ENCODE data around the gene PPP1R12B. TPM values are rescaled to one million over a fixed set of nuclear protein-coding genes. Genes with fewer than 3 reads are reported as not detected.
"Not testable (repeated sequence)": the region's sequence is repeated elsewhere in the genome, so short reads cannot be mapped to it uniquely, and the experiment has no call there.

Gene PPP1R12B
- total and polyA plus RNA-seq, 12 donors: 16.5 to 969 (median 604) TPM

GRCh38 chr1:202578001-202578504 lies 229.6 kb downstream of the PPP1R12B start:
- Histone ChIP-seq H3K36me3 (peaks cover 0 to 76% (median 29%) of the 10 kb centered on the region in 9 donors), H3K27me3 (peaks cover 0 to 38% (median 0%) of the 10 kb centered on the region in 7 donors), H3K27ac (peak overlapping the region in 8 of 10 donors; percentile 34 to 74 (median 52)), H3K9me3 (no peaks in the 10 kb centered on the region), H3K4me3 (no peak overlapping the region), H3K4me1 (peaks cover 7 to 73% (median 59%) of the 10 kb centered on the region in 9 donors)
- ATAC-seq (peak in 2 of 8 donors; percentile 6 to 9), DNase-seq (no peak)
- 38 to 48% methylated on average over 4 of the region's 4 CpGs for WGBS, 2 donors
- intact Hi-C loops (cut with DNase I): loop anchor here in 1 of 10 donors (10.0 kb wide), 1 partner anchor 83 kb away; no protein-coding TSS in a partner anchor
- no peak for TF ChIP-seq CTCF (IDR thresholded peaks at IDR 0.05)

- no peak overlapping the region for H3K4me3 ChIP-seq
- peaks cover 7 to 69% (median 59%) of the 10 kb centered on the region in 9 donors for H3K4me1 ChIP-seq
- H3K27me3 ChIP-seq: peaks cover 0 to 38% (median 0%) of the 10 kb centered on the region in 7 donors
- H3K27ac ChIP-seq: peak overlapping the region in 8 of 10 donors; percentile 34 to 74 (median 52)
- intact Hi-C loops (cut with DNase I): loop anchor here in 1 of 10 donors (10.0 kb wide), 1 partner anchor 84 kb away; no protein-coding TSS in a partner anchor
- no peak for TF ChIP-seq CTCF (IDR thresholded peaks at IDR 0.05)
- no peaks in the 10 kb centered on the region for H3K9me3 ChIP-seq
- ATAC-seq: peak in 6 of 8 donors; percentile 39 to 76 (median 51)
- peaks cover 0 to 76% (median 29%) of the 10 kb centered on the region in 9 donors for H3K36me3 ChIP-seq
- no peak for DNase-seq
- WGBS, 2 donors: 40 to 59% methylated on average over 6 of the region's 6 CpGs
Measured at GRCh38 chr1:202578565-202578964, 230.1 kb downstream of the PPP1R12B start.

GRCh38 chr1:202579806-202580205 lies 231.3 kb downstream of the PPP1R12B start:
- DNase-seq: no peak
- H3K9me3 ChIP-seq: no peaks in the 10 kb centered on the region
- 42 to 56% methylated on average over 2 of the region's 2 CpGs for WGBS, 2 donors
- H3K36me3 ChIP-seq: peaks cover 0 to 76% (median 20%) of the 10 kb centered on the region in 9 donors
- ATAC-seq: peak; percentile 6 to 53 (median 44)
- H3K4me1 ChIP-seq: peaks cover 7 to 74% (median 57%) of the 10 kb centered on the region in 9 donors
- no peak for TF ChIP-seq CTCF (IDR thresholded peaks at IDR 0.05)
- H3K27ac ChIP-seq: peak overlapping the region in 9 of 10 donors; percentile 5 to 74 (median 58)
- intact Hi-C loops (cut with DNase I): loop anchor here in 3 of 10 donors (5.0 to 10.0 kb wide), 3 partner anchors 78 to 235 kb away; partner anchors contain the start of genes PPP1R12B (in 1 of the 3) and UBE2T (in 1 of the 3)
- H3K27me3 ChIP-seq: peaks cover 0 to 46% (median 0%) of the 10 kb centered on the region in 7 donors
- no peak overlapping the region for H3K4me3 ChIP-seq

GRCh38 chr1:202580619-202581018 lies 232.1 kb downstream of the PPP1R12B start:
- peaks cover 0 to 50% (median 0%) of the 10 kb centered on the region in 7 donors for H3K27me3 ChIP-seq
- peak overlapping the region in 8 of 10 donors; percentile 20 to 74 (median 60) for H3K27ac ChIP-seq
- peaks cover 0 to 71% (median 13%) of the 10 kb centered on the region in 9 donors for H3K36me3 ChIP-seq
- no peak for TF ChIP-seq CTCF (IDR thresholded peaks at IDR 0.05)
- H3K4me1 ChIP-seq: peaks cover 7 to 74% (median 62%) of the 10 kb centered on the region in 9 donors
- intact Hi-C loops (cut with DNase I): loop anchor here in 2 of 10 donors (5.0 to 10.0 kb wide), 2 partner anchors 78 to 236 kb away; partner anchors contain the start of genes PPP1R12B (in 1 of the 2) and UBE2T (in 1 of the 2)
- no peak for ATAC-seq
- 42 to 44% methylated on average over 1 of the region's 1 CpG for WGBS, 2 donors
- no peaks in the 10 kb centered on the region for H3K9me3 ChIP-seq
- no peak for DNase-seq
- no peak overlapping the region for H3K4me3 ChIP-seq

GRCh38 chr1:202582350-202582749 lies 233.9 kb downstream of the PPP1R12B start:
- not testable (repeated sequence) for DNase-seq, H3K9me3 ChIP-seq, H3K4me3 ChIP-seq, ATAC-seq, H3K27ac ChIP-seq
- 92 to 94% methylated on average over 5 of the region's 5 CpGs for WGBS, 2 donors
- Histone ChIP-seq H3K27me3 (peaks cover 0 to 61% (median 0%) of the 10 kb centered on the region in 7 donors), H3K4me1 (peaks cover 9 to 74% (median 62%) of the 10 kb centered on the region in 9 donors), H3K36me3 (peaks cover 0 to 54% (median 13%) of the 10 kb centered on the region in 9 donors)
- intact Hi-C loops (cut with DNase I): loop anchor here in 2 of 10 donors (5.0 to 10.0 kb wide), 2 partner anchors 80 to 238 kb away; partner anchors contain the start of genes PPP1R12B (in 1 of the 2) and UBE2T (in 1 of the 2)
